ENCODE results near the gene CTTNBP2.

CTTNBP2 gene

DNA sequence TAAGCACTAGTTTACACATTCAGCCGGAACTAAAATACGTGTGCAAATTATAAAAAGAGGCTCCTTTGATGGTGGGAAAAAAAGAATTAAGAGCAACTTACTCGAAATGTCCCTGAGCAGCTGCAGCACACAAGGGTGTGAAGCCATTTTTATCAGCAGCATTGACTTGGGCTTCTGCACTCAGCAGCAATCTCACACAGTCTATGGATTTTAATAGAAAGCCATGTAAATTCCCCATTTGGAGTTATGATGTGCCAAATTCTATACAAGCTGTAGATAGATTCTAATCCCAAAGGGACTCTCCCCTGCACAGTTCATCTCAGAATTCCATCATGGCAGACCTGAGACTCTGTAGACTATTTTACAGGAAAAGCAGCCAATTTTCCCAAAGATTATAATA, 90.5 kb downstream of the CTTNBP2 start:
- DNase-seq (ENCODE audit: low spot score) = no peak

DNA sequence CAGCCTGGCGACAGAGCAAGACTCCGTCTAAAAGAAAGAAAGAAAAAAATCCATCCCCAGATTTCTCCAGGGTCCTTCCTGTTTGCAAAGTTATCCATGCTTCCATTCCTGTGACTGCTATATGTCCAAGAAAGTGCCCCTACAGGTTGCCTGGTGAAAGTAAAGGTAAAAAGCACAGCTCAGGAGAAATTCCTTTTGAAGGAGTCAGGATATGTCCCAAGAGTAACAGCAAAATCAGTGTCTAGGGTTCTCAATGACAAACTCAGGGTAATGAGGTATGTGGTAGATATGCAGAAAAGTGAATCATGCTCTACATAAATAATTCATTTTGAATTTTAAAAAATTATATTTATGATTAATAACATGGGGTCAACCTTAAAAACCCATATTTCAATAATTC, 91.5 kb downstream of the CTTNBP2 start:
- no peak for DNase-seq (ENCODE audit: low spot score)

DNA sequence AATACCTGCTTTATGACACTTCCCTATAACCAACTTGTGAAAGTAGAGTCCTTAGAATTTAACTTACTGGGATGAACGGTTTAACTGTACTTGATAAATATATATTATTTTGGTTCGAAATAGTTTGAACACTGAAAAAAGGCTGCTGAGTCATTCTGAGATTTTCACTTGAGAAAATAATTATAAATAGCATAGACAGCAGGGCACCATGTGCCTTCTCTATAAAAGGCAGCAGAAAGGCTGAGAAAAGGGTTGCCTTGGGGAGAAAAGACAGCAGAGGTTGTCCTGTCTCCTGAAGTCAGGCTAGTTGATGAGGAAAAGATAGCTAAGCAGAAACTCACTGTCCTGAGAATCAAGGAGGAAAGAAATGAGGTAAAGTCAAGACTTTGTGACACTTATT, 92.4 kb downstream of the CTTNBP2 start:
- DNase-seq (ENCODE audit: low spot score) = no peak

DNA sequence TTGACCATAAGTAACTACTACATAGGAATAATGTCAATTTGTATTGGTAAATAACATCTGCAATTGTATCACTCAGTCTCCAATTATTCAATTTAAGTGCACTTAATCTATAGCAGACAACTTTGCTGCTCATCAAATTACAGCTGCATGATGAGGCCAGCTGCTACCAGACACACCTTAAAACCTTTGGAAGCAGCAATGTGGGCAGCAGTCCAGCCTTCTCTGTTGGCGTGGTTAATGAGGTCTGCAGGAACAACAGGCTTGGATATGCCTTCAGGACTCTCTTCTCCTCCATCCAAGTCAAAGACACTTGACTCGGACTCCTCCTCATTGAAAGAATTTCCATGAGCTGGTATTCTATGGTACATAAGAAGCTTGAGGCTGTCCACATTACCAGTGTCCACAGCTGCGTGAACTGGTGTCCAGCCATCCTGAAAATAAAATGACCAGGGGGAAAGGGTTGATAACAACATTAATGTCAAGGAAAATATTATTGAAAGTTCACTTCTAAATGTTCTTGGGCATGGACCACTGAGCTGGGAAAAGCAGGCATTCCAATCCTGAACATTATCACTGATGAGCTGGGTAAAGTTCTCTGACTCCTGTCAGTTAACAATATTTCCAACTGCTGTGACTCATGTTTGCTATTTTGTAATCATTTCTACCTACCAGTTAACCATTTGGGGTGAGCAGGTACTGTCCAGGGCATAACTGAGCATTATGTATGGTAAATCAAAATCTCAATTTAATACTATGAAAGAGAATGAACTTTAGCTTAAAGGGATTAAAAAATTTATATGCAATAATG, 95.7 kb downstream of the CTTNBP2 start:
- no peak for DNase-seq (ENCODE audit: low spot score)

DNA sequence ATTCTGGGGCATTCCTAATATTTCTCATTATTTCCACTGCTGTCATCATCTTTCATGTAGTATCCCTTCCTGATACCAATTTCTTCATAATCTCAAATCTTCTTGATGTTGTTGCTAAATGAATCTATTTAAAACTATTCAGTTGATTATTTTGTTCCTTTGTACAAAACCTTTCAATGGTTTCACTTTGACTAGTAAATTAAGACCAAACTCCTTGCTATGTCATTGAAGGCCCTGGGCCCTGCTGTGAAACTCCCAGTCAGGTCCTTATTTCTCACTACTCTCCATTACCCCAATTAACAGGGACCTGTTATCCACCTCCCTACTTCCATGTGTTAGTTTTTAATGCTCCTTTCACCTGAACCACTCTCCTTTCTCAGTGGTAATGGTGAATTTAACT, 97.0 kb downstream of the CTTNBP2 start:
- DNase-seq (ENCODE audit: low spot score) = no peak

DNA sequence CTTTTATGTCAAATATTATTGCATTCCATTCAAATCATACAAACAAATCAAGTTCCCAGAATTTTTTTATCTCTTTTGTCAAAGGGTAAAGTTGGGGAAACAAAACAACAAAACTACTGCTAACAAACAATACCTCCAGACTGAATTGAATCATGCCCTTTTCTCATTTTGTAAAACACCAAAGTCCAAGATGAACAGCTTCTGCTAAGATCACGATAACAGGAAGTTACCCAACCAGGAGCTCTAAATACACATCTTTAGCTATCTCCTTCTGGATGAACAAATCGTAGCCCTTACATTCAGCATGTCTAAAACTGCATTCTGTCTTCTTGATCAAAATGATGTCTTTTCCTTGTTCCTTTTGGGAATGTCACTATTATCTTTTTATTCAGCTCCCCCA, 97.4 kb downstream of the CTTNBP2 start:
- no peak for DNase-seq (ENCODE audit: low spot score)

DNA sequence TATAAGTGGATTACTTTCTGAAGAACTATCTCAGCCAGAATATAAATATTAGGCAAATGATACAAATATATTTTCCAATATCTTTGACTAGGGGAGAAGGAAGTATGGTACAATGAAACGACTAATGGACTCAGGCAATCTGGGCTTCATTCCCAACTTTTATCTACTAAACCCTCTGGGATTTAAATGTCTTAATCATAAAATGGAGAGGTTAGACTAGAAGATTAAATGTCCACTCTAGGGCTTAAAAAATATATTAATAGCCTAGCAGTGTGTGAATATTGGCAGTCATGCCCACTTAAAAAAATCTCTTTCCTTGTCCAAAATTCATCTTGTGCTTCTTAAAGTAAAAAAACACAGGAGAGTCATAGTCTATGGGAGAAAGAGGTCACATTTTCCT, 98.3 kb downstream of the CTTNBP2 start:
- DNase-seq (ENCODE audit: low spot score) = no peak

DNA sequence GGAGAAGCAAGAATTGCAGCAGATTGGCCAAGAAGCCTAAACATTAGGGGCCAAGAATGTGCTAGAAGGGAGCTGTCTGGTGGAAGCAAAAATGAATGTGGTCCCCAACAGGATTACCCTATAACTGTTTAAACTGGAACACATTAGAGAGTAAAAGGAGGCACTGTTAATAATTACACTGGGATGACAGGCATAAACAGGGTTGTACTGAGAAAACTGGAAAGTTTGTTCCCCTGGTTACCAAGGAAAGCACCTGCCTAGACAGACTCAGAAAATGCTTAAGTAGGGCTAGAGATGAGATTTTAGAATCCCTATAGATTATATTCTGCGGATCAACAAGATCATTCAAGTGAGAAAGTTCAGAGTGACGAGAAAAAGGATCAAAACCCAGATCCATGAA, 100.8 kb downstream of the CTTNBP2 start:
- no peak for DNase-seq (ENCODE audit: low spot score)

DNA sequence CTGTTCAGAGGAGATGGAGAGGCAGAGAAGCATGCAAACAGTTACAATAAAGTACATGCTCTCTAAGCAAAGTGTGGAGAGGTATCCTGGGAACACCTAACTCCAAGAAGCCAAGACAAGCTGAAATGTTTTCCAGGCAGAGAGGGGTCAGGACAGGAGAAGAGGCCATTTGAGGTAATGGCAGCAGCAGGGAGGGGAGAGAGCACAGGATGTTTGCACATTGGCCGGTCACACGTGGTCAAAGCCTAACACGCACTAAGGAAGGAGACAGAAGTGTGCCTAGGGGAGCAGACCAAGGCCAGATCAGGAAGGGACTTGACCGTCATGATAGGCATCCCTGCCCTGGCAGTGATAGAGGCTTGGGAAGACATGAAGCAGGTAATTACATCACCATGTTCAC, 101.5 kb downstream of the CTTNBP2 start:
- no peak for DNase-seq (ENCODE audit: low spot score)

DNA sequence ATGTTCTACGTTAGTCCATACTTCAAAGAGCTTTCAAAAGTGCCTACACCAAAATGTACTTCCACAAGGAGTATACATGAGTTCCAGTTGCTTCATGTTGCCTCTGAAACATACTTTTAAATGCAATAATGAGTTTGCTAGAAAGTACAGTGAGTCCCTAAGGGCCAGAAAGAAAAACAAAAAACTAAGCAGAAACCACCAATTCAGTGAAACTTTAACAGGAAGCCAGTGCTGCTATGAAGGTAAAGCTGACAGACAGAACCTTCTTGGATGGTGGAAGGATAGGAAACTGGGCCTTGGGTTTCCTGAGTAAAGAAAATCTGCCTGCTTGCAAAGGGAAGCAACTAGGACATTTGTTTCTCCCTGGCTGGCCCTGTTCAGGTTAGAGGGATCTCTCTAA, 104.2 kb downstream of the CTTNBP2 start:
- no peak for DNase-seq (ENCODE audit: low spot score)

DNA sequence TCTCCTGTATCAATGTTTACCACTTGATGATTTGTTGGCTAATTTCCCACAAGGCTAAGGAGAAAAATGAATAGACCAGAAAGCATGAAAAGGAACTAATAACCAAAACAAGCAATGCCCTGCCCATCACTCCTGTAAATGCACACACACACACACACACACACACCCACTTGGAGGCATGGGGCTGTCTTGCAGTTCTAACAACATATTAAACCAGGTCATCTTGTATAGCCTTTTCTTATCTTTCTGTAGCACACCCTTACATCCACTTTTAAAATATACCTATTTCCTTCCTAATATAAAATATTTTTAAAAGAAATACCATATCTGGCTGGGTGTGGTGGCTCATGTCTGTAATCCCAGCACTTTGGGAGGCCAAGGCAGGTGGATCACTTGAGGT, 105.3 kb downstream of the CTTNBP2 start:
- DNase-seq (ENCODE audit: low spot score) = no peak

DNA sequence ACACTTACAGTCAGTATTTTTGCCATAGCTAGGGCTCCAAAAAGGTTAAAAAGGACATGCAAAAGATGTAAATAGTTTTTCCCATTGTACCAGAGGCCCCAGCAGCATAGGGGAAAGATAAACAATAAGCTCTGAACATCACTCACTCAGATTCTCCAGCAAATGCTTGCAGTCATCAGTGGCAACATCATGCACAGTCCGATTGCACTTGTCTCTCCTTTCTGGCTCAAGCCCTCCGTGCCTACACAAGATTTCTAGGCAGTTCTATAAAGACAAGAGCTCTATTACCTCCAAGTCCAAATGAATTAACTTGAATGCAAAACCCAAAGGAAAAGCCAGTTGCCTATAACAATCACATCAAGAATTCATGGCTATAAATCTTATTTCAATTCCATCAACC, 106.3 kb downstream of the CTTNBP2 start:
- DNase-seq (ENCODE audit: low spot score) = no peak

DNA sequence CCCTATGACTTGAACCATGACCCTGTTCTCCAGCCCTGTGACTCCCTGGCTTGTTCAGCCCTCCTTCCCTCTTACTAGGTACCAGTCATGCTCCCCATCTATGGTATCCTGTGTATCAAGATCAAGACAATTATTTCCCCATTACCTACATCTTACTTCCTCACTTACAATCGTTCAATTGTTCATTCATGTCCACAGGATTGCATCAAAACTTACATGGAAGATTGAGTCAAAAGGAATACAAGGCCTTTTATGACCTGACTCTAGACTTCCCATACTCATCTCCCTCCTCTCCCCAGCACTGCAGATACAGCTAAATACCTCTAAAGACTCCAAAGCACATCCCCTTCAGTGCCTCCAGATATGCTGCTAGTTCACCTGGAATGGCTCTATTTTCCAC, 109.2 kb downstream of the CTTNBP2 start:
- no peak for DNase-seq (ENCODE audit: low spot score)

DNA sequence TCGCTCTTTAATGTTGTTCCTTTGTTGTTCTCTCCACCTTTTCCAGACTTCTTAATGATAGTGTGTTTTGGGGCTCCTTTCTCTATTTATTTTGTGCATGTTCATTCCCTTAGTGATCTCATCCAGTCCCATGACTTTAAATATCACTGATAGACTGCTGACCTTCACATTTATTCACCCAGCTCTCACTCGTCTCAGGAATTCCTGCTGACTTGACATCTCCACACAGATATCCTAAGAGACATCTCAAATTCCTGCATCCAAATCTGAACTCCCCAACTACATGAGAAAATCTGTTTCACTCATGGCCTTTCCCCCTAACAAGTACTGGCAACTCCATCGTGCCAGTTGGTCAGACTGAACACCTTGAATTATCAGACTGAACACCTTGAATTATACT, 111.2 kb downstream of the CTTNBP2 start:
- DNase-seq (ENCODE audit: low spot score) = no peak

DNA sequence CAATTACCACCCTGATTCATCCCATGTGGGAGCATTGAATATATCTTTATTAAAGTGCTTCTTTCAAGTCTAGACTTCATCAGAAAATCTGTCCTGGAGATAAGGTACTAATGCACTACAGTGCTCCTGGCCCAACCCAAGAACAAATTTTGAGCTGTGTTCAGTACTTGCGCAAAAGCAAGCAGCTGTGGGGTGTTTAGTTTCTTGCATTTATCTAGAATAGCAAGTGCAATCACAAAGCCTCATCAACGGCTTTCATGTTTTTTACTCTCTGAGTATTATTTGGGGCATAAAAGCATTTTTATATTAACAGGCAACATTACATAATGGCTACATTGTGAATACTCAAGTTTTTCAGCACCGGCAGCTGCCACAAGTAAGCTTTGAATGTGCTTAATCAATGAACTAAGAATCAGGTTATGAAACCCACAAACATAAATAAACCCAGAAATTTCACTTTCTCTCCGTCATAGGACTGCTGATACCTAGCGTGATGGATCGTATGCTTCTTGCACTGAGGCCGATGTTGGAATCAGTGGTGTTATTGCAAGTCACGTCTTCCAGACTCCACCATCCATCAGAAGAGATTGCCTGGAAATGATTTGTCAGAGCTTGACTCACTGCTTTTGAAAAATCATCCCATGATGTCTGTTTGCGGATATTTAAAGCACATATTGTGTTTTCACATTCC, 113.1 kb downstream of the CTTNBP2 start:
- DNase-seq (ENCODE audit: low spot score) = no peak

DNA sequence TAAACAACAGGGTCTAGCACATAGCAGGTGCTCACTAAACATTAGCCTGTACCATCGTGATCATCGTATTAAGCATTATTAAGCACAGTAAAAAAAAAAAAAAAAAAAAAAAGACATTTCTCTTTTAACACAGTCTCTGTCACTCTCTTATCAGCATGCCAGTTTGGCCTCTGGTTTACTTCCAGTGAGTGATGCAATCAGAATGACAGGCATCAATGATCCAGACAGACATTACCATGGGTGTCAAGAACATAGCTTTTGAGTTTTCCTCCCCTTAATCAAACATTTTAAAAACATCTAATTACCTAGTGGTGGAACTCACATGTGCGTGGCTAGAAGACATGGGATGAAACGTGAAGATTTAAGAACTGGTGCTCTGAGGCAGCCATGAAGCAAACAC, 115.8 kb downstream of the CTTNBP2 start:
- no peak for DNase-seq (ENCODE audit: low spot score)

DNA sequence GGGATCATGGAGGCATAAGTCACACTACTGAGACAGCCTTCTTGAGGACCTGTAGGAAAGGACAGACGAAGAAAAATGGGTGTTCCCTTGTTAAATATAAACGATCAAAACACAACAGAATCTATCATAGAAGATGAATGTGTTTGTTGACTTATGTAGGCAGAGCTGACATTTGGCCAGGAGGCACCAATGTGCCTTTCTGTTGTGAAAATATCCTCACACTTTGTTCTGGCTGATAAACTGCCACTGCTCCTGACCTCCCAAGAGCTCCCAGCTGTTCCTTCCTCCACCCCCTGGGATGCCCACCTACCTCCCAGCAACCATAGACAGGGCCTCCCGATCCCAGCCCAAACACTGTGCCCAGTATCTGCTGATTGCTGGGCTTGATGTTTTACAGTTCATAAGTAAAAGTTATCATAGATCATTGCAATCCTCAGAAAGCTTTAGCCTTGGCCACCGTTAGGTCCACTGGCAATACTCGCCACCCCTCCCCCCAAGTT, 116.6 kb downstream of the CTTNBP2 start:
- DNase-seq (ENCODE audit: low spot score) = no peak

DNA sequence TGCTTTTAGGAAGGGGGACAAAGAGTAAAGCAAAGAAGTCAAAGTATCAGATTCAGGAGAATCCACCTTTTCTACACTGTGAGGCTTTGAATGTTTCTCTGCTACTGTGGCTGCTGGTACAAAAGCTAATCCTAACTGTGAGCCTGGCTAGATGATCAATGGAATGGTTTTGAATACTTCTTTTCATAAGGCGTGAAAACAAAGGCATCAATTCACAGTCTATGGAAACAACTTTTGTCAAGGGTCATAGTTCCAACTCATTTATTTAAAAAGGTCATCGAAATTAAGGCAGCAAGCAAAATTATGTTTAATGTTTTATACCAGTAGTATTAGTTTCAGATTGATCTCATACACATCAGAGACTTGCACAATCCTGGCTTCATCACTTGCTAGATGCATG, 118.1 kb downstream of the CTTNBP2 start:
- DNase-seq (ENCODE audit: low spot score) = no peak

DNA sequence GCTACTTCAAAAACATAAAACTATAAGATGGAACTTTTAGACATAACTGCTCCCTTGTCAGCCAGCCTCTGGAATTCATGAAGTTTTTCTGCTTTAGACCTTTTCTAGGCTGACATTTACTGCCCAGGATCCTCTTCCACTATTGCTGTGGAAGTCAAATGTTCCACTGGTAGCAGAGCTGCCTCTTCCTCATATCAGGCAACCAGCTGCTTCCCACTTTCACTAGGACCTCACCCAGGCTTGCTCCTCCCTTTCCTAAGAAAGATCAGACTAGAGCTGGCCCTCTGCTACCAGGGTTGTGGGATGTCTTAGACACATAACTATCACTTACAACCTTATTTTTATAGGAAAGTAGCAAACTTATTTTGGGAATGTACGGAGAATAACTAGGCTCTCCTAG, 121.5 kb downstream of the CTTNBP2 start:
- no peak for DNase-seq (ENCODE audit: low spot score)

DNA sequence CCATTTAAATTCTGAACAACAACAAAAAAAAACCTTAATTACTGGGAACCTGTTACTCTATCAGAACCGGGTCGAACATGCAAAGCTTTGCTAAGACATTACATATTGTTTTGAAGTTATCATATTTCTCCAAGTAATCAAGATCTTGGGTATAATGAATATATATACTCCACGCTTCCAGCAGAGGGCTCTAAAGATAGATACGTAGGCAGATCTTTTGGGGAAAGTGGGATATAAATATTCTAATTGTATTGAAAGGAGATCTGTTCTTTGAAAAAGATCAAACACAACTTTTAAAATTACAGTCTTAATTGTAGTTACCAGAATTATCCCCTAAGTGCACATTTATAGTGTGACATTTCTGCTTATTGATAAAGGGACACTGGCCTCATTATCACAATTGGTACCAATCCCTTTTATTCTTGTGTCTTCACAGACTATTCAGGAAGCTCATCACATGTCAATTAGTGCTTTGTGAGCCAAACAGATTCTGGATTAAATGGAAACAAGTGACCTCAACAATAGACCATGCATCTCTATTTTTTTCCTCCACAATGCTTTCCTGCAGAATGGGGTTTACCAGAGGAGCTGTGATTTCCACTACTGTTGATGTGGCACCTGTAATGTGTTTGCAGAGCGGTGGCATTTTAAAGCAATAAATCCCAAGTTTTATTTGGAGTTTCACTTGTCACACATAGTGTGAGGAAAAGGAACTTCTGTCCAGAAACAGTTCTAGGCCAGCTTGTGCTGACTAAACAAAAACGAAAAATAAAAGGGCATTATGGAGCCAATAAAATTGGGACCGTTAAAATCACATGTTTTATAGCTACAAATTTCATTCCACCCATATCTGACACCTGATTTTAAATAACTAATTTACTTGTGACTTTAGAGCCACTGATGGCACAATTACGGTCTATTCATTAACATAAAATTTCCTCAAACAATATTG, 122.4 kb downstream of the CTTNBP2 start:
- DNase-seq (ENCODE audit: low spot score) = no peak

DNA sequence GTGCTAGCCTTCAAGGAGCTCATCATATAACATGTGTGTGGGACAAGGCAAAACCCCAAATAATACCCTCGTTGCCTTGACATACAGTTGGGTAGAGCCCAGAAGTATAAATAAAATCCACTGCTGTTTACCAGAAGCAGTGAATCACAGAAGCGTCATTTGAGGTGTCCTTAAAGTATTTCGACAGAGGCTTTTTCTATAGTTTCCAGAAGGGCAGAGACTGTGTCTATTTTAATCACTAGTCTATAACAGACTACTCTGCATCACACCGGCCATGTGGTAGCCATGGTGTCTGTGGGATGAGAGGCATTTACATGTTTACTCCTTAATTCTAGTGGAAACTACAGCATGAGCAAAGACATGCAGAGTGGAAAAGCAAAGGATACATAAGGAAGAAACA, 131.3 kb downstream of the CTTNBP2 start:
- DNase-seq (ENCODE audit: low spot score) = no peak

DNA sequence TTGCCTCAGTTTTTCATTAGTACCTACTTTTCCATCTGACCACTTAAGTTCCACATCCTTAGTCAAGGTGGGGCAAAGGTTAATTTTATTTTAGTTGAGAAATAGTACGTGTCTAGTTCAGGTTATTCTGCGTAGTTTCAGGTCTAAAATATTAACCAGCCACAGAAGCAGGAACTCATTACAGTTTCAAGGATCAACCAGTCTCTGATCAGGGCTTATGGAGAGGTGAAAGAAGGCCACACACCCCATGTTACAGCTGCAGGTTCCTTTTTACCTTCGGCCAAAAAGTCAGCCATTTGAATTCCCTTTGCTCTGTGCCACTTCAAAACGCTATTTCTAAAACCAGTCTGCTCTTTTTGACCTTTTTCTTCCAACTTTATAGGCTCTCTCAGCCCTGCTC, 134.2 kb downstream of the CTTNBP2 start:
- no peak for DNase-seq (ENCODE audit: low spot score)

DNA sequence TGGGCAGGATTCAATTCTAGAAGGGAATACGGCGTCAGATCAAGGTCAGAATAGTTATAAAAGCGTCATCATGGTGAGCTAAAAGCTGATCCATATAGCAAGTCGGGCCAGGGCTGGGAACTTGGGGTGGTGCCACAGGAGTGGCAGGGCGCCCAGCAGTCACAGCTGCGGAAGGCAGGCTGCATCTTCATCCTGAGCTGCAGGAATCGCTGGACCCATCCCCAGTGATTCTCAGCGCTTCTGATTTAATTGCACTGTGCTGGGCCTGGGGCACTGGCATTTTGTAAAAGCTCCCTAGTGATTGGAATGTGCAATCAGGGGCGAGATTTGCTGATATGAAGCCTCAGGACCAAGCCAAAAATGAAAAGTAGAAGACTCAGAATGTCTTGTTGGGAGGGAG, 135.3 kb downstream of the CTTNBP2 start:
- no peak for DNase-seq (ENCODE audit: low spot score)

Measured in germinal center (tissue), 1 donor.